Measurements from ENCODE around the gene ERCC8. TPM values are rescaled to one million over a fixed set of nuclear protein-coding genes. Genes with fewer than 3 reads are reported as not detected.
A peak's percentile ranks its signal among the peaks of the same experiment; 100 is the strongest.

The ERCC8 gene
- total RNA-seq (2021; ENCODE audit: unreplicated experiment) (14.4 TPM), Bru-seq, nascent RNA (percentile 70 among the genes with signal in this experiment), BruChase-seq, experiment 1, labeled RNA remaining after a 2-hour chase (percentile 71 among the genes with signal in this experiment), BruChase-seq, experiment 2, labeled RNA remaining after a 6-hour chase (percentile 65 among the genes with signal in this experiment)
- polyA plus RNA-seq (2012; ENCODE audit: insufficient read length): 8.9 TPM
- long read RNA-seq, transcript ERCC8-201 (12 exons, 2,017 nt): major isoform, 13 of 22 reads
- long read RNA-seq, partial matches to known transcripts: 6 of 22 reads
- long read RNA-seq, other reads (novel, unspliced or antisense): 3 of 22 reads

- BruUV-seq (replicated peaks): no TSS peak
- Histone ChIP-seq H3K4me3 (ENCODE audit: low read depth in 2 of 2, low read length in 2 of 2) (peak within 1 kb of the TSS; percentile 89 to 97), H3K9me3 (ENCODE audit: control insufficient read depth, insufficient read depth, low read depth, low read length) (no peaks in the 10 kb centered on the region), H3K36me3 (ENCODE audit: control insufficient read depth, insufficient read depth, low read length) (no peaks in the 10 kb centered on the region), H3K4me1 (ENCODE audit: control insufficient read depth, insufficient read depth, low read length) (peaks cover 9% of the 10 kb centered on the region), H3K27ac (ENCODE audit: low read length) (peak within 1 kb of the TSS; percentile 88), H3K27me3 (ENCODE audit: control insufficient read depth, insufficient read depth, low read length) (no peaks in the 10 kb centered on the region)
- ChIA-PET POLR2A (interaction anchor here (0.6 kb wide), 3 partner anchors 138 to 693 kb away, joined by 3 read pairs; partner anchors contain the start of gene DEPDC1B), CTCF (no interaction called here)
- intact Hi-C loops (cut with micrococcal nuclease; ENCODE audit: unreplicated experiment) (no loop called here), in situ Hi-C loops (cut with HindIII; ENCODE audit: low pct_unique_long_range_greater_than_20kb, low sequenced_read_pairs) (no loop called here)
- DNase-seq (ENCODE audit: low read depth, low spot score) (peak; percentile 82), ATAC-seq (peak; percentile 100)
- TF ChIP-seq POLR2AphosphoS5 (IDR thresholded peaks at IDR 0.05; ENCODE audit: low read depth, low read length): peak; percentile 38; the same call in 1 of the 2 replicates
- TF ChIP-seq TCF7L2 (IDR thresholded peaks at IDR 0.05; ENCODE audit: low read depth, low read length): no peak
- no peak for TF ChIP-seq CTCF (IDR thresholded peaks at IDR 0.05)
- TF ChIP-seq SIN3A (IDR thresholded peaks at IDR 0.05; ENCODE audit: borderline replicate concordance, insufficient read depth, low read depth, low read length): 0 out of 2 replicates have a peak, but pooled peaks have one; percentile 52
- TF ChIP-seq REST (IDR thresholded peaks at IDR 0.05; ENCODE audit: insufficient read depth in 1 of 2, low read depth in 2 of 2, low read length in 1 of 2): no peak
These were observed at the start of gene ERCC8, which contains the start of gene NDUFAF2 for GRCh38 chr5:60944904-60945812. Gene ERCC8 (minus strand): TSS chr5:60945070. CDS start chr5:60945008, 62 bp downstream. Gene NDUFAF2 (plus strand): TSS chr5:60945205. CDS start chr5:60945256, 51 bp downstream.

- BruUV-seq (replicated peaks): no TSS peak
- CTCF ChIA-PET: no interaction called here
These were observed 49.2 kb upstream of the ERCC8 start for GRCh38 chr5:60993875-60994571.

More at GRCh38 chr5:60993875-60994571, 49.2 kb upstream of the ERCC8 start:
- H3K4me1 ChIP-seq (ENCODE audit: control insufficient read depth, insufficient read depth, low read length): no peaks in the 10 kb centered on the region
- H3K4me3 ChIP-seq (ENCODE audit: low read depth in 2 of 2, low read length in 2 of 2): no peak overlapping the region
- TF ChIP-seq POLR2AphosphoS5 (IDR thresholded peaks at IDR 0.05; ENCODE audit: low read depth, low read length) (no peak), CTCF (IDR thresholded peaks at IDR 0.05) (no peak), TCF7L2 (IDR thresholded peaks at IDR 0.05; ENCODE audit: low read depth, low read length) (no peak), REST (IDR thresholded peaks at IDR 0.05; ENCODE audit: insufficient read depth in 1 of 2, low read depth in 2 of 2, low read length in 1 of 2) (no peak), SIN3A (IDR thresholded peaks at IDR 0.05; ENCODE audit: borderline replicate concordance, insufficient read depth, low read depth, low read length) (no peak)
- DNase-seq (ENCODE audit: low read depth, low spot score): no peak
- POLR2A ChIA-PET: no interaction called here
- peaks cover 3% of the 10 kb centered on the region; the same call in 1 of the 2 replicates for H3K9me3 ChIP-seq (ENCODE audit: control insufficient read depth, insufficient read depth, low read depth, low read length)
- intact Hi-C loops (cut with micrococcal nuclease; ENCODE audit: unreplicated experiment): no loop called here
- ATAC-seq: no peak
- in situ Hi-C loops (cut with HindIII; ENCODE audit: low pct_unique_long_range_greater_than_20kb, low sequenced_read_pairs): no loop called here
- H3K27ac ChIP-seq (ENCODE audit: low read length): no peak overlapping the region
- no peaks in the 10 kb centered on the region for H3K36me3 ChIP-seq (ENCODE audit: control insufficient read depth, insufficient read depth, low read length)
- no peaks in the 10 kb centered on the region for H3K27me3 ChIP-seq (ENCODE audit: control insufficient read depth, insufficient read depth, low read length)

All from Panc1 (cell line).